Activated naive CD8-positive, alpha-beta T cell treated with anti-CD3 and anti-CD28 coated beads, Interleukin-2, amount 10 ng/mL, durations not matched to agents 7 days and 5 days (primary cell): ENCODE data around the gene YIPF1. TPM values are rescaled to one million over a fixed set of nuclear protein-coding genes. Genes with fewer than 3 reads are reported as not detected.
A peak's percentile ranks its signal among the peaks of the same experiment; 100 is the strongest.

Source experiments
- ATAC-seq: fragments of 150-1000 bp; cut with Tn5 transposase; one replicate; pipeline ENCODE4 v1.10.0; 2021; ENCODE audit warnings: low read depth, moderate library complexity
- POLR2A ChIA-PET: fragments of 350-600 bp; sonication (Branson Sonifier 250); formaldehyde crosslinking; loops from one replicate; lab custom pipeline; 2021; ENCODE audit warnings: antibody characterized with exemption; lab: Charles Lee
- DNase-seq: peaks from one replicate; pipeline ENCODE4 v3.0.0; 2021
- H3K27ac Mint-ChIP-seq: one replicate; pipeline ENCODE4 v1.8.0; 2022; ENCODE audit warnings: mild to moderate bottlenecking, mixed read lengths
- H3K27me3 Mint-ChIP-seq: one replicate; pipeline ENCODE4 v1.8.0; 2022; ENCODE audit warnings: mild to moderate bottlenecking, moderate library complexity, mixed read lengths
- H3K36me3 Mint-ChIP-seq: one replicate; pipeline ENCODE4 v1.8.0; 2021; ENCODE audit warnings: mild to moderate bottlenecking, mixed read lengths
- H3K4me1 Mint-ChIP-seq: one replicate; pipeline ENCODE4 v1.8.0; 2021; ENCODE audit warnings: mixed read lengths
- H3K4me3 Mint-ChIP-seq: one replicate; pipeline ENCODE4 v1.8.0; 2022; ENCODE audit warnings: mild to moderate bottlenecking, moderate library complexity, mixed read lengths
- H3K9me3 Mint-ChIP-seq: one replicate; pipeline ENCODE4 v1.8.0; 2021; ENCODE audit warnings: mixed read lengths
- total RNA-seq, 2 experiments: library from RNA; stranded (reverse); gene quantifications; one replicate each; pipeline ENCODE4 v1.2.3, GENCODE V29; 2021

Gene YIPF1
- total RNA-seq, 2 experiments from 2014 or later, result 16.9 to 19.5 TPM

- no peak overlapping the region for H3K27ac Mint-ChIP-seq
- no peaks in the 10 kb centered on the region for H3K9me3 Mint-ChIP-seq
- no peaks in the 10 kb centered on the region for H3K27me3 Mint-ChIP-seq
- DNase-seq (no peak), ATAC-seq (no peak)
- H3K36me3 Mint-ChIP-seq, result peaks cover 17% of the 10 kb centered on the region
- H3K4me1 Mint-ChIP-seq, result peaks cover 12% of the 10 kb centered on the region
- POLR2A ChIA-PET, result interaction anchor here (1.3 kb wide), 1 partner anchor 10 kb away, joined by 4 read pairs; no protein-coding TSS in a partner anchor
- no peak overlapping the region for H3K4me3 Mint-ChIP-seq
Observed at GRCh38 chr1:53911442-53911841, 21.8 kb upstream of the YIPF1 start.

DNA sequence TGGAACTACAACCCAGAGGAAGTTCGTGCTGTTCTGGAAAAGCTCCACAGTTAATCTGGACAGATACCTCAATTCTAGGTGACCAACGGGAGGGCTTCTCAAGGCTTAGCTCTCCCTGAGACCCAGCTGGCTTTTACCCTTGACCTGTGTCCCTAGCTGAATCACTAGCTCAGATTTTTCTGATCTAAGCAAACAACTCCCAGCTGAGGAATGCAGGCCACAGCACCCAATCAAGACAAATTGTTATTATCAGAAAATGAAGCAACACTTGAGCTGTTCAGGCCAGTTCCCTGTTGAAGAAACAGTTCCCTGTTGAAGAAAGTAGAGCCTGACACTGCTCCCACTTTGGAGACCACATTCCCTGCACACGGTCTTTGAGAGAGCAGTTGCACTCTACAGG, 20.3 kb upstream of the YIPF1 start:
- Mint-ChIP-seq H3K9me3 (no peaks in the 10 kb centered on the region), H3K27ac (no peak overlapping the region), H3K4me1 (peaks cover 2% of the 10 kb centered on the region), H3K4me3 (no peak overlapping the region), H3K36me3 (peaks cover 10% of the 10 kb centered on the region), H3K27me3 (no peaks in the 10 kb centered on the region)
- POLR2A ChIA-PET, result no interaction called here
- ATAC-seq (no peak), DNase-seq (no peak)

DNA sequence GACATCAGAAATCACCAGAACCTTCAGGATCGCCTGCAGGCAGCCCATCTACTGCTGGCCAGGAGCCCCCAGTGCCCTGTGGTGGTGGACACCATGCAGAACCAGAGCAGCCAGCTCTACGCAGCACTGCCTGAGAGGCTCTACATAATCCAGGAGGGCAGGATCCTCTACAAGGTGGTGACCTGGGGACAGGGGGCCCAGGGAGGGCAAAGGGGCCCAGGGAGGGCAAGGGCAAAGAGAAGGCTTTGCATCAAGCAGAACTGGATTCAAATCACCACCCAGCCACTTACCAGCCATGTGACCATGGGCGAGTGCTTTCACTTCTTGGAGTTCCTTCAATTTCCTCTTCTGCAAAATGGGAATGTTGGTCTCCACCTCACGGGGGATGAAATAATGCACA, 16.5 kb upstream of the YIPF1 start:
- ATAC-seq (no peak), DNase-seq (no peak)
- Mint-ChIP-seq H3K4me3 (no peak overlapping the region), H3K9me3 (no peaks in the 10 kb centered on the region), H3K4me1 (peaks cover 6% of the 10 kb centered on the region), H3K27ac (no peak overlapping the region), H3K36me3 (peaks cover 9% of the 10 kb centered on the region), H3K27me3 (no peaks in the 10 kb centered on the region)
- POLR2A ChIA-PET, result no interaction called here

DNA sequence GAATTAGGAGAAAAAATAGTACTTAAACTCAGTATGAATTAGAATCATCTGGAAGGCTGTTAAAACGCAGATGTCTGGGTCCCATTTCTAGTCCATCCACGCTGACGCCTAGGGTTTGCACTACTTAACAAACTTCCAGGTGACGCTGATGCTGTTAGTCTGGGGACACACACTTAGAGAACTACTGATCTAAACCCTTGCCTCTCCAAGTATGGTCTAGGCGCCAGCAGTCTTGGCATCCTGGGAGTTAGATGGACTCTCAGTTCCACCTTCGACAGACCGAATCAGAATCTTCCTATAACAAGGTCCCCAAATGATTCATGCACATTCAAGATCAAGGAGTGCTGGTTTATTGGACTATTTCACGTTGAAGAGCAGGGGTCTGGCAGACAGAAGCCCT, 15.9 kb upstream of the YIPF1 start:
- no peak overlapping the region for H3K4me3 Mint-ChIP-seq

DNA sequence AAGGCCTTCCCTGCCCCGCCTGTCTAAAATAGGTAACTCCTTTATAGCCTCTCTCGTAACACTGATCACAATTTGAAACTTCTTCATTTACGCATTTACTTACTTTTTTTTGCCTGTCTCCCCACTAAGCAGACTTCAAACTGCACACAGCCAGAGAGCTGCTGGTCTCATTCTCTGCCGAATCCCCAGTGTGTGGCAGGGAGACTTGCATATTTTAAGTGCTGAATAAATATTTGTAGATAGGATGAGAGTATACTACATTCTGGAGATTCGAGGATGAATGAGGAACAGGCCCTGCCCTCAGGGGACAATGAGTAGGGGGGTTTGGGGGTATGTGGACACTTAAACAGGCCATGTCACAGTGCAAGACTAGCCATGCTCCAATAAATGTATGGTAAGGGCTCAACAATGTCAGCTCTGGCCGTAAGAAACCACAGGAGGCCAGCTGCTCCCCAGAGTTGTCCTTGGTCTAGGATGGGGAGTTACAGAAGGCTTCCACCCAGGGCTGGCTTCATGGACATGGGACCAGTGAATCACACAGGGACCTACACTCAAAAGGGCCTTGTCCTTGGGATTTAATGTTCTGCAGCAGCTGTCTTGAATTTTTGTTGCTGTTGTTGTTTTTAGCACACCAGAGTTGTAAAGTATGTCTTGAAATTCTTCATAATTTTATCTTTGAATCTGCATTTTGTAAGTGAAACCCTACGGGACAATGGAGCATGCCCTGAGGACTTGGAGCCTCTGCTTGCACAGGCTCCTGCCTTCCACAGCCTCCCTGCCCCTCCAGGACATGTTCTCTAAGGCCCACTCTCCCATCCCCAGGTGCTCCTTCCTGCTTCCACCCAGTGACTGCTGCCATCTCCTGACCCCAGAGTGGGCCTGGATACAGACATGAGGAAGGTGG, 12.9 kb upstream of the YIPF1 start:
- DNase-seq (no peak), ATAC-seq (no peak)
- peaks cover 2% of the 10 kb centered on the region for H3K36me3 Mint-ChIP-seq
- H3K4me3 Mint-ChIP-seq, result no peak overlapping the region
- peaks cover 10% of the 10 kb centered on the region for H3K4me1 Mint-ChIP-seq
- POLR2A ChIA-PET, result interaction anchor here (1.8 kb wide), 1 partner anchor 43 kb away, joined by 10 read pairs; the partner anchor contains the start of gene IFT25
- H3K27me3 Mint-ChIP-seq, result no peaks in the 10 kb centered on the region
- peak overlapping the region; percentile 38 for H3K27ac Mint-ChIP-seq
- H3K9me3 Mint-ChIP-seq, result no peaks in the 10 kb centered on the region

More for the DNA sequence above, 15.9 kb upstream of the YIPF1 start:
- peaks cover 11% of the 10 kb centered on the region for H3K36me3 Mint-ChIP-seq
- H3K27ac Mint-ChIP-seq, result no peak overlapping the region
- H3K9me3 Mint-ChIP-seq, result no peaks in the 10 kb centered on the region
- DNase-seq (no peak), ATAC-seq (no peak)
- POLR2A ChIA-PET, result no interaction called here
- no peaks in the 10 kb centered on the region for H3K27me3 Mint-ChIP-seq
- peaks cover 12% of the 10 kb centered on the region for H3K4me1 Mint-ChIP-seq

- ATAC-seq (no peak), DNase-seq (no peak)
- H3K4me1 Mint-ChIP-seq, result peaks cover 10% of the 10 kb centered on the region
- peaks cover 2% of the 10 kb centered on the region for H3K36me3 Mint-ChIP-seq
- H3K9me3 Mint-ChIP-seq, result no peaks in the 10 kb centered on the region
- H3K27me3 Mint-ChIP-seq, result no peaks in the 10 kb centered on the region
- POLR2A ChIA-PET, result no interaction called here
- H3K4me3 Mint-ChIP-seq, result no peak overlapping the region
- H3K27ac Mint-ChIP-seq, result no peak overlapping the region
Observed at GRCh38 chr1:53899708-53900107, 10.1 kb upstream of the YIPF1 start.

DNA sequence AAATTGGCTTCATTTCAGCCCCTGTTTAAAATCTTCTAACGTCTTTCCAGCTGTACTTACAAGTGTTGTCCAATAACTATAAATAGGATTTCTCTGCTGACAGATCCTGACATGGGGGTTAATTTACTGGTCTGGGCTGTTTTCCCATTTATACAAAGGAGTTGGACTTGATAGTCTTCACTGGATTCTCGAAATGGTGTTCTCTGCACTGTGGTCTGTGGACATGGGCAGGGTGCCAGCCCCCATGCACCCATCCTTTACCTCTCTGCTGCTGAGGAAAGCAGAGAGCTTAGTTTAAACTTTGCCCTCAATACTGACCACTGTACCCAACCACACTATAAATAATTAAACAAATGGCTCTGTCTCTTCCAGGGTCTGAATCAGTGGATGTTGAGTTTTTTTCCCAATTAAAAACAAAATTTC, 9.6 kb upstream of the YIPF1 start:
- Mint-ChIP-seq H3K9me3 (no peaks in the 10 kb centered on the region), H3K4me3 (no peak overlapping the region), H3K4me1 (peaks cover 10% of the 10 kb centered on the region), H3K27me3 (no peaks in the 10 kb centered on the region), H3K36me3 (peaks cover 2% of the 10 kb centered on the region), H3K27ac (no peak overlapping the region)
- ATAC-seq (no peak), DNase-seq (no peak)
- POLR2A ChIA-PET, result no interaction called here

- POLR2A ChIA-PET, result interaction anchor here (1.1 kb wide), 1 partner anchor 49 kb away, joined by 4 read pairs; the partner anchor contains the start of gene IFT25
Observed at GRCh38 chr1:53896635-53897229, 7.1 kb upstream of the YIPF1 start.

GRCh38 chr1:53895421-53895820, 5.8 kb upstream of the YIPF1 start:
- Mint-ChIP-seq H3K4me1 (peaks cover 4% of the 10 kb centered on the region), H3K4me3 (no peak overlapping the region), H3K27ac (no peak overlapping the region), H3K36me3 (no peaks in the 10 kb centered on the region), H3K27me3 (no peaks in the 10 kb centered on the region), H3K9me3 (no peaks in the 10 kb centered on the region)
- POLR2A ChIA-PET, result no interaction called here
- DNase-seq (no peak), ATAC-seq (no peak)

More at GRCh38 chr1:53896635-53897229, 7.1 kb upstream of the YIPF1 start:
- Mint-ChIP-seq H3K36me3 (peaks cover 2% of the 10 kb centered on the region), H3K4me3 (no peak overlapping the region), H3K27me3 (no peaks in the 10 kb centered on the region), H3K27ac (no peak overlapping the region), H3K4me1 (peaks cover 10% of the 10 kb centered on the region), H3K9me3 (no peaks in the 10 kb centered on the region)
- no peak for ATAC-seq
- no peak for DNase-seq

- no peak for DNase-seq
- Mint-ChIP-seq H3K4me1 (peaks cover 11% of the 10 kb centered on the region), H3K9me3 (no peaks in the 10 kb centered on the region), H3K27ac (no peak overlapping the region), H3K36me3 (no peaks in the 10 kb centered on the region), H3K4me3 (no peak overlapping the region), H3K27me3 (no peaks in the 10 kb centered on the region)
- ATAC-seq, result no peak
- POLR2A ChIA-PET, result no interaction called here
Observed at GRCh38 chr1:53894644-53895043, 5.0 kb upstream of the YIPF1 start.

DNA sequence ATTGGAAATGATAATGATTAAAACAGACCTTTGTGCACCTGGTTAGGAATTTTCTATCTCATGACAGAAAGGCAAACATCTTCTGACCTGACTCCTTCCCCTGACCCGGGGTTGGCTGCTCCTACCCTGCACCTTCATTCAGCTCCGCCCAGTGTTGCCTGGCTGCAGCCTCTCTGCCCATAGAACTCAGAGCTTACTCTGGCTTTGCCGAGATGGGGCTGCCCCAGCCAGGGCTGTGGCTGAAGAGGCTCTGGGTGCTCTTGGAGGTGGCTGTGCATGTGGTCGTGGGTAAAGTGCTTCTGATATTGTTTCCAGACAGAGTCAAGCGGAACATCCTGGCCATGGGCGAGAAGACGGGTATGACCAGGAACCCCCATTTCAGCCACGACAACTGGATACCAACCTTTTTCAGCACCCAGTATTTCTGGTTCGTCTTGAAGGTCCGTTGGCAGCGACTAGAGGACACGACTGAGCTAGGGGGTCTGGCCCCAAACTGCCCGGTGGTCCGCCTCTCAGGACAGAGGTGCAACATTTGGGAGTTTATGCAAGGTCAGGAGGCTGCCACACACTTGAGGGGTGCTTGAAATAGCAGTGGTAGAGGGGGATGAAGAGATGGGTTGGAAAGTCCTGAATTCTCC, 4.5 kb upstream of the YIPF1 start, which contains the start of gene DIO1:
TSS of gene DIO1 (plus strand) at position 189 of the 638 bp plus-strand sequence. CDS start at position 213, 24 bp downstream.
- H3K4me1 Mint-ChIP-seq, result peaks cover 11% of the 10 kb centered on the region
- H3K27ac Mint-ChIP-seq, result no peak within 1 kb of the TSS
- H3K9me3 Mint-ChIP-seq, result no peaks in the 10 kb centered on the region
- ATAC-seq, result no peak
- no peak for DNase-seq
- no peaks in the 10 kb centered on the region for H3K36me3 Mint-ChIP-seq
- H3K27me3 Mint-ChIP-seq, result no peaks in the 10 kb centered on the region
- no peak within 1 kb of the TSS for H3K4me3 Mint-ChIP-seq
- POLR2A ChIA-PET, result no interaction called here

DNA sequence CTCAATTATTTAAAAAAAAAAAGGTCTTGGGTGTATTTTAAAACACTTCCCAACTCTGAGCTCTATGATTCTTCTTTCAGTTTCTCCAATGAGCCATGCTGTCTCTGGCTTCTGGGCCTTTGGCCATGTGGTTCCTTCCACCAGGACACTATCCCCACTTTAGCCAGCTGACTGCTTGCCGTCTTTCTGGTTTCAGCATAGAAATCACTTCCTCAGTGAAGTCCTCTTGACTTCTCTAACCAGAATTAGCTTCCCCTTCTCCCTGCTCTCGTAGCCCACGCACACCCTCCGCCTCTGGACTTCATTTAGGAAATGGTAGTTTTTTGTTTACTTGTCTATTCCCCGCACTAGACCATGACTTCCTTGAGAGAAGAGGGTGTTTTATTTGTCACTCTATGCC, 3.3 kb upstream of the YIPF1 start:
- ATAC-seq (no peak), DNase-seq (no peak)
- Mint-ChIP-seq H3K36me3 (no peaks in the 10 kb centered on the region), H3K9me3 (no peaks in the 10 kb centered on the region), H3K4me3 (no peak overlapping the region), H3K27me3 (no peaks in the 10 kb centered on the region), H3K4me1 (peaks cover 11% of the 10 kb centered on the region), H3K27ac (no peak overlapping the region)
- POLR2A ChIA-PET, result no interaction called here

- Mint-ChIP-seq H3K4me3 (no peak overlapping the region), H3K27ac (no peak overlapping the region), H3K27me3 (no peaks in the 10 kb centered on the region), H3K9me3 (no peaks in the 10 kb centered on the region), H3K36me3 (peaks cover 3% of the 10 kb centered on the region), H3K4me1 (peaks cover 13% of the 10 kb centered on the region)
- ATAC-seq (no peak), DNase-seq (no peak)
- POLR2A ChIA-PET, result no interaction called here
Observed at GRCh38 chr1:53891678-53892077, 2.1 kb upstream of the YIPF1 start.
